ENCODE data around the gene CRYZL1. TPM values are rescaled to one million over a fixed set of nuclear protein-coding genes. Genes with fewer than 3 reads are reported as not detected.

CRYZL1 gene
- total and polyA plus RNA-seq, 7 donors = 12.8 to 37.7 (median 16.1) TPM

GRCh38 chr21:33568448-33568847 is 73.1 kb downstream of the CRYZL1 start:
- peaks cover 3 to 82% of the 10 kb centered on the region in 2 donors for H3K36me3 ChIP-seq (ENCODE audit: insufficient read depth in 1 of 2, low read depth in 1 of 2)
- DNase-seq (no peak), ATAC-seq (no peak)
- intact Hi-C loops (cut with DNase I) = loop anchor here in 1 of 2 donors (10.0 kb wide), 1 partner anchor 54 kb away; no protein-coding TSS in a partner anchor
- no peak overlapping the region for H3K4me3 ChIP-seq
- no peak overlapping the region for H3K27ac ChIP-seq
- peaks cover 4% of the 10 kb centered on the region for H3K4me1 ChIP-seq
- WGBS, 3 donors = 78 to 83% (median 79%) methylated on average over 2 of the region's 2 CpGs
- H3K9me3 ChIP-seq = no peaks in the 10 kb centered on the region
- no peak for TF ChIP-seq CTCF (IDR thresholded peaks at IDR 0.05)
- H3K27me3 ChIP-seq (ENCODE audit: insufficient read depth in 3 of 3, low read length in 2 of 3) = no peaks in the 10 kb centered on the region

- no peak for TF ChIP-seq CTCF (IDR thresholded peaks at IDR 0.05)
- Histone ChIP-seq H3K4me3 (no peak overlapping the region), H3K27ac (no peak overlapping the region), H3K27me3 (ENCODE audit: insufficient read depth in 3 of 3, low read length in 2 of 3) (no peaks in the 10 kb centered on the region), H3K36me3 (ENCODE audit: insufficient read depth in 1 of 2, low read depth in 1 of 2) (peaks cover 3 to 82% of the 10 kb centered on the region in 2 donors), H3K4me1 (peaks cover 9% of the 10 kb centered on the region), H3K9me3 (no peaks in the 10 kb centered on the region)
- intact Hi-C loops (cut with DNase I) = loop anchor here in 1 of 2 donors (10.0 kb wide), 1 partner anchor 53 kb away; no protein-coding TSS in a partner anchor
- WGBS, 3 donors = 77 to 82% (median 81%) methylated on average over 6 of the region's 6 CpGs
- DNase-seq (no peak), ATAC-seq (no peak)
Measured at GRCh38 chr21:33567914-33568313, 73.6 kb downstream of the CRYZL1 start.

- 96 to 97% (median 96%) methylated on average over 2 of the region's 2 CpGs for WGBS, 3 donors
- no peak for TF ChIP-seq CTCF (IDR thresholded peaks at IDR 0.05)
- intact Hi-C loops (cut with DNase I) = loop anchor here in 1 of 2 donors (1.0 to 10.0 kb wide), 2 partner anchors 18 to 52 kb away; no protein-coding TSS in a partner anchor
- no peak for DNase-seq
- H3K4me1 ChIP-seq = peaks cover 12% of the 10 kb centered on the region
- no peak overlapping the region for H3K4me3 ChIP-seq
- no peak overlapping the region for H3K27ac ChIP-seq
- no peak for ATAC-seq
- H3K27me3 ChIP-seq (ENCODE audit: insufficient read depth in 3 of 3, low read length in 2 of 3) = no peaks in the 10 kb centered on the region
- H3K9me3 ChIP-seq = no peaks in the 10 kb centered on the region
- peaks cover 3 to 82% of the 10 kb centered on the region in 2 donors for H3K36me3 ChIP-seq (ENCODE audit: insufficient read depth in 1 of 2, low read depth in 1 of 2)
Measured at GRCh38 chr21:33566514-33566913, 75.0 kb downstream of the CRYZL1 start.

- H3K27ac ChIP-seq = no peak overlapping the region
- H3K36me3 ChIP-seq (ENCODE audit: insufficient read depth in 1 of 2, low read depth in 1 of 2) = peaks cover 14 to 82% of the 10 kb centered on the region in 2 donors
- H3K27me3 ChIP-seq (ENCODE audit: insufficient read depth in 3 of 3, low read length in 2 of 3) = no peaks in the 10 kb centered on the region
- ATAC-seq (no peak), DNase-seq (no peak)
- H3K9me3 ChIP-seq = no peaks in the 10 kb centered on the region
- H3K4me1 ChIP-seq = peaks cover 25% of the 10 kb centered on the region
- 94 to 100% (median 95%) methylated on average over 2 of the region's 2 CpGs for WGBS, 3 donors
- H3K4me3 ChIP-seq = no peak overlapping the region
- TF ChIP-seq CTCF (IDR thresholded peaks at IDR 0.05) = no peak
- intact Hi-C loops (cut with DNase I) = loop anchor here in 1 of 2 donors (10.0 kb wide), 1 partner anchor 48 kb away; no protein-coding TSS in a partner anchor
Measured at GRCh38 chr21:33562389-33562788, 79.2 kb downstream of the CRYZL1 start.

- intact Hi-C loops (cut with DNase I) = loop anchor here in 1 of 2 donors (10.0 kb wide), 1 partner anchor 47 kb away; no protein-coding TSS in a partner anchor
- peaks cover 25% of the 10 kb centered on the region for H3K4me1 ChIP-seq
- no peaks in the 10 kb centered on the region for H3K9me3 ChIP-seq
- no peak overlapping the region for H3K4me3 ChIP-seq
- ATAC-seq = no peak
- no peak for DNase-seq
- no peak for TF ChIP-seq CTCF (IDR thresholded peaks at IDR 0.05)
- no peak overlapping the region for H3K27ac ChIP-seq
- WGBS, 3 donors = 74 to 86% (median 80%) methylated on average over 2 of the region's 2 CpGs
- no peaks in the 10 kb centered on the region for H3K27me3 ChIP-seq (ENCODE audit: insufficient read depth in 3 of 3, low read length in 2 of 3)
- H3K36me3 ChIP-seq (ENCODE audit: insufficient read depth in 1 of 2, low read depth in 1 of 2) = peaks cover 14 to 82% of the 10 kb centered on the region in 2 donors
Measured at GRCh38 chr21:33561373-33561772, 80.2 kb downstream of the CRYZL1 start.

Data from psoas muscle (tissue), 8 donors.